ENCODE results near the gene ZNF750. TPM values are rescaled to one million over a fixed set of nuclear protein-coding genes. Genes with fewer than 3 reads are reported as not detected.

Gene ZNF750
- total RNA-seq, 4 donors from 2014 or later, result not detected

- TF ChIP-seq CTCF (IDR thresholded peaks at IDR 0.05) (no peak), POLR2AphosphoS5 (IDR thresholded peaks at IDR 0.05) (no peak), POLR2A (IDR thresholded peaks at IDR 0.05) (no peak), EP300 (IDR thresholded peaks at IDR 0.05; ENCODE audit: low read depth) (no peak)
- no peak overlapping the region for H3K4me3 ChIP-seq
- H3K27ac ChIP-seq, result no peak overlapping the region
- WGBS, 2 donors (ENCODE audit: low coverage in 1 of 2), result 95% methylated on average over 23 of the region's 23 CpGs; no CpG with 5 or more reads in 1 of the 2 donors
- H3K4me1 ChIP-seq, result peaks cover 3 to 17% (median 5%) of the 10 kb centered on the region in 4 donors
- no peaks in the 10 kb centered on the region for H3K27me3 ChIP-seq
- no peak for DNase-seq
- in situ Hi-C loops (cut with MboI; ENCODE audit: low pct_ligation_motif_present in 1 of 4, low pct_unique_long_range_greater_than_20kb in 1 of 4, low sequenced_read_pairs in 3 of 4), result no loop called here
- no peaks in the 10 kb centered on the region for H3K9me3 ChIP-seq
- H3K36me3 ChIP-seq, result no peaks in the 10 kb centered on the region
- intact Hi-C loops (cut with DNase I; ENCODE audit: low total_unique reads), result loop anchor here (10.0 kb wide), 1 partner anchor 115 kb away; no protein-coding TSS in a partner anchor
Observed at GRCh38 chr17:82779541-82779940, 60.3 kb downstream of the ZNF750 start.

Other genes with a start within 250 kb of the ZNF750 start
- gene WDR45B, start 191.6 kb downstream of the ZNF750 start, total RNA-seq, result 100 to 1,000 TPM in 1 of 4 donors, 10 to 100 TPM in 3; 68.1 to 108 (median 83.6) TPM
- gene RAB40B, start 141.3 kb downstream of the ZNF750 start, total RNA-seq, result 10 to 100 TPM; 26.5 to 83.0 (median 59.6) TPM
- gene FN3KRP, start 123.3 kb downstream of the ZNF750 start, total RNA-seq, result 10 to 100 TPM; 16.3 to 39.6 (median 26.8) TPM
- 10 to 100 TPM; 11.2 to 33.0 (median 26.2) TPM for gene FN3K, start 104.4 kb downstream of the ZNF750 start, total RNA-seq
- gene TBCD, start 88.0 kb downstream of the ZNF750 start, total RNA-seq, result 100 to 1,000 TPM in 1 of 4 donors, 10 to 100 TPM in 3; 38.6 to 104 (median 39.8) TPM
- 100 to 1,000 TPM in 2 of 4 donors, 10 to 100 TPM in 2; 46.8 to 325 (median 112) TPM for gene METRNL, start 239.6 kb upstream of the ZNF750 start, total RNA-seq

Data from transverse colon (tissue), 4 donors.